Ovary (tissue), 3 donors: ENCODE results near the gene NECTIN2.

Experiments used
- CTCF ChIP-seq, 3 donors: fragments of 450-650 bp in 2 of 3; fragments of 200-600 bp in 1 of 3; IDR thresholded peaks; one replicate each; pipeline versions ENCODE4 v1.5.1 to v1.8.0; 2016 to 2022; ENCODE audit warnings: antibody characterized with exemption in 3 of 3, mild to moderate bottlenecking in 1 of 3
- EP300 ChIP-seq: sonication (generic); formaldehyde crosslinking; IDR thresholded peaks from one replicate; pipeline ENCODE4 v1.6.1; 2017; ENCODE audit warnings: antibody characterized with exemption
- POLR2A ChIP-seq: fragments of 450-650 bp; IDR thresholded peaks from one replicate; pipeline ENCODE4 v1.6.1; 2017; ENCODE audit warnings: antibody characterized with exemption, mild to moderate bottlenecking, moderate library complexity
- donor health status: DM: no; HTN: no; CAD: no.

- TF ChIP-seq EP300 (no peak), CTCF (IDR thresholded peaks at IDR 0.05) (no peak), POLR2A (no peak)
Measured at GRCh38 chr19:44823373-44823698, 22.8 kb upstream of the NECTIN2 start.
